K562 (cell line): ENCODE data around the gene PBXIP1. TPM values are rescaled to one million over a fixed set of nuclear protein-coding genes. Genes with fewer than 3 reads are reported as not detected.
A peak's percentile ranks its signal among the peaks of the same experiment; 100 is the strongest.

Source experiments
- NR2C2 ChIP-seq, 2 experiments: fragments of 200-800 bp in 1 of 2; sonication (Bioruptor generic) in 1 of 2; sonication (generic) in 1 of 2; formaldehyde crosslinking in 1 of 2; IDR thresholded peaks; 2 replicates each; pipeline versions ENCODE4 v1.6.1 to v1.8.0; 2016 to 2022; ENCODE audit warnings: mild to moderate bottlenecking in 1 of 2, missing compliant biosample characterization in 1 of 2, missing genetic modification characterization in 1 of 2, missing genetic modification reagents in 1 of 2
- XRCC5 ChIP-seq: fragments of 200-400 bp; formaldehyde crosslinking; IDR thresholded peaks from 2 replicates; pipeline ENCODE4 v1.6.1; 2017; ENCODE audit warnings: low read depth, mild to moderate bottlenecking, low read length
- polyA plus RNA-seq, 8 experiments: library from polyadenylated mRNA; depleted of rRNA in 4 of 8; stranded (reverse) in 5 of 8; unstranded in 3 of 8; fragments of >200 nt; fragmentation: Nextera tagmentation in 2 of 8; fragmentation: Illumina TruSeq in 1 of 8; extraction: Ambion mirVana in 2 of 8; extraction: Trizol in 1 of 8; gene quantifications; 2 replicates each; pipeline versions ENCODE4 v1.2.1 to v1.2.3, GENCODE V29; 2011 to 2014; ENCODE audit warnings: inconsistent platforms in 1 of 8, missing spikeins in 1 of 8
- total RNA-seq, 7 experiments: library from RNA; depleted of rRNA in 6 of 7; stranded (reverse); fragments of >200 nt in 6 of 7; fragmentation: Illumina TruSeq in 2 of 7; extraction: Trizol in 2 of 7; gene quantifications; 2 replicates each; pipeline versions ENCODE4 v1.2.1 to v1.2.3, GENCODE V29; 2011 to 2021; ENCODE audit warnings: low replicate concordance in 1 of 7
- TF ChIP-seq, protein P1 (sequence below): fragments of 450-650 bp; IDR thresholded peaks from 2 replicates; pipeline ENCODE4 v1.6.1; 2016; ENCODE audit warnings: borderline replicate concordance
- TF ChIP-seq, protein P2 (sequence below): fragments of 450-650 bp; formaldehyde crosslinking; IDR thresholded peaks from 2 replicates; pipeline ENCODE4 v1.4.0; 2020; ENCODE audit warnings: mild to moderate bottlenecking, moderate library complexity

PBXIP1 gene
- total and polyA plus RNA-seq, 9 of the 15 experiments (the other 6 are each of a cell fraction or from before 2014, with no cell fraction given) = 0.13 to 8.3 (median 5.8) TPM

DNA sequence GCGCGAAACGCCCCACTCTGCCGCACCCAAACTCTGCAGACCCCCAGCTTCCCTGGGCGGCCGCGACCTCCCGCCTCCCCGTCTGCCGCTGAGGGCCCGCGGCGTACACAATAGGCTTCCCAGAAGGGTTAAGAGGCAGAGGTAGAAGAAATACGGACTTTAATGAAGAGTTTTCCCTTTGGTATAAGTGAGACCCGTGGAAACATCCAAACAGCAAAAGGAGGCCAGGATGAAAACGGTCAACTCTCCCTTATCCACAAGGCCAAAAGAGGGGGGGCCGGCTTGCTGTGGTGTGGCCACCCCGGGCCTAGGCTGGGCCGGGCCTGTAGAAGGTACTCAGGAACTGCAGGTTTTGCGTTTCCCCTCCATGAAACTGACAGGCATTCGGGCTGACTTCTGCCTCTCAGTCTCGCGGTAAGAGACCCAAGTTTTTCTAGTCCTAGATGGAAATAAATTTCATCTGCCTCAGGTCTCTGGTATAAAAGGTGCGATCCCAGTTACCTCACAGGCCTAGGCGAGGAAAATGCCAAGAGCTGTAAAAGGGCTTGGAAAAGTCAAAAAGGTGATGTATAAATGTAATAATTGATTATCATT lies 6.4 kb upstream of the PBXIP1 start (continued):
- TF ChIP-seq NR2C2 (CRISPR knock-in tag; IDR thresholded peaks at IDR 0.05) (no peak), NR2C2 (tag; IDR thresholded peaks at IDR 0.05) (0 out of 2 replicates have a peak, but pooled peaks have one; percentile 5), XRCC5 (0 out of 2 replicates have a peak, but pooled peaks have one; percentile 18)
- TF ChIP-seq, protein P1, sequence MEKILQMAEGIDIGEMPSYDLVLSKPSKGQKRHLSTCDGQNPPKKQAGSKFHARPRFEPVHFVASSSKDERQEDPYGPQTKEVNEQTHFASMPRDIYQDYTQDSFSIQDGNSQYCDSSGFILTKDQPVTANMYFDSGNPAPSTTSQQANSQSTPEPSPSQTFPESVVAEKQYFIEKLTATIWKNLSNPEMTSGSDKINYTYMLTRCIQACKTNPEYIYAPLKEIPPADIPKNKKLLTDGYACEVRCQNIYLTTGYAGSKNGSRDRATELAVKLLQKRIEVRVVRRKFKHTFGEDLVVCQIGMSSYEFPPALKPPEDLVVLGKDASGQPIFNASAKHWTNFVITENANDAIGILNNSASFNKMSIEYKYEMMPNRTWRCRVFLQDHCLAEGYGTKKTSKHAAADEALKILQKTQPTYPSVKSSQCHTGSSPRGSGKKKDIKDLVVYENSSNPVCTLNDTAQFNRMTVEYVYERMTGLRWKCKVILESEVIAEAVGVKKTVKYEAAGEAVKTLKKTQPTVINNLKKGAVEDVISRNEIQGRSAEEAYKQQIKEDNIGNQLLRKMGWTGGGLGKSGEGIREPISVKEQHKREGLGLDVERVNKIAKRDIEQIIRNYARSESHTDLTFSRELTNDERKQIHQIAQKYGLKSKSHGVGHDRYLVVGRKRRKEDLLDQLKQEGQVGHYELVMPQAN = no peak
- TF ChIP-seq, protein P2, sequence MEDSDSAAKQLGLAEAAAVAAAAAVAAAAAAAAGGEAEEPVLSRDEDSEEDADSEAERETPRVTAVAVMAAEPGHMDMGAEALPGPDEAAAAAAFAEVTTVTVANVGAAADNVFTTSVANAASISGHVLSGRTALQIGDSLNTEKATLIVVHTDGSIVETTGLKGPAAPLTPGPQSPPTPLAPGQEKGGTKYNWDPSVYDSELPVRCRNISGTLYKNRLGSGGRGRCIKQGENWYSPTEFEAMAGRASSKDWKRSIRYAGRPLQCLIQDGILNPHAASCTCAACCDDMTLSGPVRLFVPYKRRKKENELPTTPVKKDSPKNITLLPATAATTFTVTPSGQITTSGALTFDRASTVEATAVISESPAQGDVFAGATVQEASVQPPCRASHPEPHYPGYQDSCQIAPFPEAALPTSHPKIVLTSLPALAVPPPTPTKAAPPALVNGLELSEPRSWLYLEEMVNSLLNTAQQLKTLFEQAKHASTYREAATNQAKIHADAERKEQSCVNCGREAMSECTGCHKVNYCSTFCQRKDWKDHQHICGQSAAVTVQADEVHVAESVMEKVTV (CRISPR knock-in tag) = no peak
